NCI-H446 treated with DMSO at 0.1 percent for 48 hours (cell line): Measurements from ENCODE around the gene TMEM101.
"Not testable (repeated sequence)": the region's sequence is repeated elsewhere in the genome, so short reads cannot be mapped to it uniquely, and the experiment has no call there.

Source experiments
- DNase-seq: peaks from one replicate; lab custom pipeline; 2025; lab: John Stamatoyannopoulos, UW

Gene TMEM101

DNA sequence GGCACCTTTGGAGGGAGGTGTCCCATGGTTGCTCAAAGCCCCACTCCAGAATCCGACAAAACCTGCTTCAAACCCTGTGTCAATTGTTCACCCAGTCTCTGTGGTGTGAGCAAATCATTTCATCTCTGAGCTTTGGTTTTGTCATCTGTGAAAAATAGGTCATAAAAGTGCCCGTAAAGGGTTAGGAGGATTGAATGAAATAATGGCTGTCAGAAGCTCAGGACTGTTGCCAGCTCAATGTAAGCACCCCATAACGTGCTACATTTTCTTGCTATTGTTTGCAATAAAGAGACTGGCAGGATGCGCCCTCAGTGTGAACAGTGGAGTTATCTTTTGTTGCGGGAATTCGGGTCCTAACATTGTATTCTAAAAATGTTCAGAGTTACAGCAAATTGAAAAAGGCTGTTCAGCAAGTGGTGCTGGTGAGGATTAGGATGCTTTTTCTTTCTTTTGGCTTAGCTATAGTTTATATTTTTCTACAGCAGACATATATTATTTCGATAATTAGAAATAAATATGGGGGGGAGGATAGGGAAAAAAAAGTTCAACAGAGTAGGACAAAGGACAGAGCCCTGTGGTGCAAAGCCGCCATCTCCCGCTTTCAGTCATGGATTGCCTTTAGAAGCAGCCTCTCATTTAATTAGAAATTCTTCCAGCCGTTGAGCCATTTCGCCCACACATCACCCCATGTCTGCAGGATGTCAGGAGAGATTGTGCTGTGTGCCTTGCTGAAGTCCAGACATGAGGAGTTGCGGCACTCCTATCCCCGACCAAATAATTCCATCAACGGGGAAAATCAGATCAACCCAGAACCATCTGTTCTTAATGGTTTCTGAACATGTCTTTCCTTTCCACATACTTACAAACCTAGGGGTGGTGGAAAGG, 40.1 kb downstream of the TMEM101 start:
- DNase-seq: no peak

GRCh38 chr17:43972444-43973212, 42.1 kb downstream of the TMEM101 start:
- DNase-seq: not testable (repeated sequence)

DNA sequence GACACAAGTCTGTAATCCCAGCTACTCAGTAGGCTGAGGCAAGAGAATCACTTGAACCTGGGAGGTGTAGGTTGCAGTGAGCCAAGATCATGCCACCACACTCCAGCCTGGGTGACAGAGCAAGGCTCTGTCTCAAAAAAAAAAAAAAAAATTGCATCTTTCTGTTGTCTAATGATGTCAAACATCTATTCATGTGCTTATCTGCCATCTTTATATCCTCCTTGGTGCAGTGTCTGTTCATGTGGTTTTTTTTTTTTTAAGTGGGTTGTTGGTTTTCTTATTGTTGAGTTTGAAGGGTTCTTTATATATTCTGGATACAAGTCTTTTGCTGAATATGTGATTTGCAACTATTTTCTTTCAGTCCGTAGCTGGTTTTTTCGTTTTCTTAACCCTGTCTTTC, 43.3 kb downstream of the TMEM101 start:
- DNase-seq: not testable (repeated sequence)

- DNase-seq: no peak
Observed at GRCh38 chr17:43970366-43970765, 44.4 kb downstream of the TMEM101 start.

GRCh38 chr17:43967251-43967875, 47.4 kb downstream of the TMEM101 start:
- DNase-seq: no peak

GRCh38 chr17:43966276-43966675, 48.5 kb downstream of the TMEM101 start:
- DNase-seq: no peak

DNA sequence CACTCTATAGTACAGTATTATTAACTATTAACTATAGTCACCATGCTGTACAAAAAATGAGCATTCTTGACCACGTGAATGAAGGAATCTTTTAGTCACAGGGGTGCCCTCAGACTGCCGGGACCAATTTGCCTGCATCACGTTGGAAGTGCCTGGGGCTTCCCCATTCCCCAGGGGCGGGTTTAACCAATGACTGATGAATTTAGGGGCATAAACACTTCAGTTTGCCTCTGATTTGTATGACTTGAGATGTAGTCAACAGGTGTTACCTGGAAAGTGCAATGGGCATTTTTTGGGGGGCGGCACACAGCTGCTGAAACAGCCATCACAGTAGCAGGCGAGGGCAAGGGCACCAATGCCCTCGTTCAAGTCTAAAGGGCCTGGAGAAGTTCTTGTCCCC, 52.3 kb downstream of the TMEM101 start:
- no peak for DNase-seq

- DNase-seq: no peak
Observed at GRCh38 chr17:43961954-43962353, 52.8 kb downstream of the TMEM101 start.

DNA sequence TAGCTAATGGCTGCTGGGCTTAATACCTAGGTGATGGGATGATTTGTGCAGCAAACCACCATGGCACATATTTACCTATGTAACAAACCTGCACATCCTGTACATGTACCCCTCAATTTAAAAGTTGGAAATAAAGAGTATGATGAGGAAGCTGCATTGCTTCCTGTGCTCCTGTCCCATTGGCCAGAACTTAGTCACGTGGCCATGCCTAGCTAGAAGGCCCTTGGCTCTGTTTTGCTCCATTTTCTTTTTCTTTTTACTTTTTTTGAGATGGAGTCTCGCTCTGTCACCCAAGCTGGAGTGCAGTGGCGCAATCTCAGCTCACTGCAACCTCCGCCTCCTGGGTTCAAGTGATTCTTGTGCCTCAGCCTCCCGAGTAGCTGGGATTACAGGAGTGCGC, 53.5 kb downstream of the TMEM101 start:
- DNase-seq: not testable (repeated sequence)
